Neural cell (in vitro differentiated cells): ENCODE measurements around the gene HS1BP3. TPM values are rescaled to one million over a fixed set of nuclear protein-coding genes. Genes with fewer than 3 reads are reported as not detected.
A peak's percentile ranks its signal among the peaks of the same experiment; 100 is the strongest.

ENCODE experiments used
- H2AFZ ChIP-seq: fragments of 200-600, 300-800 bp; sonication (generic), shearing (Covaris generic); 2 replicates; pipeline ENCODE4 v1.6.0; 2014; ENCODE audit warnings: low read depth, mild to moderate bottlenecking, antibody characterized with exemption, low read length, moderate library complexity
- H3F3A ChIP-seq: fragments of 200-600 bp; shearing (Covaris generic); 2 replicates; pipeline ENCODE4 v1.6.1; 2016; ENCODE audit warnings: mild to moderate bottlenecking, moderate library complexity, mixed read lengths, antibody characterized with exemption, low read length; ENCODE audit not compliant: insufficient read depth, poor library complexity, severe bottlenecking
- H3K27ac ChIP-seq: fragments of 200-600, 300-800 bp; sonication (generic), shearing (Covaris generic); 2 replicates; pipeline ENCODE4 v1.5.1; 2014; ENCODE audit warnings: mild to moderate bottlenecking, low read length, moderate library complexity
- H3K27me3 ChIP-seq: fragments of 300-800, 200-600 bp; sonication (generic), shearing (Covaris generic); 2 replicates; pipeline ENCODE4 v1.6.0; 2014; ENCODE audit warnings: mild to moderate bottlenecking, low read depth, low read length, moderate library complexity; ENCODE audit not compliant: insufficient read depth
- H3K36me3 ChIP-seq: fragments of 300-800, 200-600 bp; sonication (generic), shearing (Covaris generic); 2 replicates; pipeline ENCODE4 v1.5.1; 2014; ENCODE audit warnings: mild to moderate bottlenecking, antibody characterized with exemption, low read length, moderate library complexity; ENCODE audit not compliant: insufficient read depth
- H3K4me2 ChIP-seq: fragments of 300-800, 200-600 bp; sonication (generic), shearing (Covaris generic); 2 replicates; pipeline ENCODE4 v1.6.0; 2014; ENCODE audit warnings: mild to moderate bottlenecking, low read length
- H3K4me3 ChIP-seq: fragments of 300-800, 200-600 bp; sonication (generic), shearing (Covaris generic); 2 replicates; pipeline ENCODE4 v1.5.1; 2014; ENCODE audit warnings: mild to moderate bottlenecking, low read length, moderate library complexity
- H3K79me2 ChIP-seq: fragments of 200-600 bp; shearing (Covaris generic); replicated peaks from 2 replicates; pipeline ENCODE4 v1.6.0; 2014; ENCODE audit warnings: mild to moderate bottlenecking, low read length, moderate library complexity; ENCODE audit not compliant: insufficient read depth
- H3K9ac ChIP-seq: fragments of 300-800, 200-600 bp; sonication (generic), shearing (Covaris generic); 2 replicates; pipeline ENCODE4 v1.6.1; 2016; ENCODE audit warnings: mild to moderate bottlenecking, low read length, mixed read lengths
- H3K9me2 ChIP-seq: fragments of 200-600 bp; shearing (Covaris generic); 2 replicates; pipeline ENCODE4 v1.6.1; 2016; ENCODE audit warnings: mild to moderate bottlenecking, low read length, mixed read lengths; ENCODE audit not compliant: insufficient read depth
- H3K9me3 ChIP-seq: fragments of 200-600, 300-800 bp; sonication (generic), shearing (Covaris generic); 2 replicates; pipeline ENCODE4 v1.6.1; 2016; ENCODE audit warnings: mild to moderate bottlenecking, mixed run types, low read length, moderate library complexity, mixed read lengths
- H4K20me1 ChIP-seq: fragments of 200-600 bp; shearing (Covaris generic); 2 replicates; pipeline ENCODE4 v1.6.1; 2016; ENCODE audit warnings: mild to moderate bottlenecking, mixed run types; ENCODE audit not compliant: insufficient read depth
- EP300 ChIP-seq: fragments of 450-650 bp; conservative IDR thresholded peaks from 2 replicates; pipeline ENCODE4 v1.6.1; 2014; ENCODE audit warnings: antibody characterized with exemption, mild to moderate bottlenecking, moderate library complexity; ENCODE audit not compliant: poor library complexity, severe bottlenecking
- EZH2 ChIP-seq: fragments of 200-600, 300-800 bp; shearing (Covaris generic), sonication (generic); IDR thresholded peaks from 2 replicates; pipeline ENCODE4 v1.6.1; 2014; ENCODE audit warnings: antibody characterized with exemption, low read length, borderline replicate concordance, mild to moderate bottlenecking; ENCODE audit not compliant: insufficient read depth, poor library complexity, severe bottlenecking
- MXI1 ChIP-seq: fragments of 450-650 bp; conservative IDR thresholded peaks from 2 replicates; pipeline ENCODE4 v1.6.1; 2014; ENCODE audit warnings: antibody characterized with exemption, mild to moderate bottlenecking; ENCODE audit not compliant: poor library complexity, severe bottlenecking
- POLR2AphosphoS5 ChIP-seq: IDR thresholded peaks from 2 replicates; pipeline ENCODE4 v1.6.1; 2012
- RAD21 ChIP-seq: fragments of 450-650 bp; conservative IDR thresholded peaks from 2 replicates; pipeline ENCODE4 v1.6.1; 2014; ENCODE audit warnings: antibody characterized with exemption, mild to moderate bottlenecking, moderate library complexity
- REST ChIP-seq: IDR thresholded peaks from 2 replicates; pipeline ENCODE4 v1.6.1; 2012; ENCODE audit warnings: borderline replicate concordance
- SMC3 ChIP-seq: fragments of 450-650 bp; conservative IDR thresholded peaks from 2 replicates; pipeline ENCODE4 v1.6.1; 2014; ENCODE audit warnings: antibody characterized with exemption, mild to moderate bottlenecking, moderate library complexity; ENCODE audit not compliant: poor library complexity
- TAF1 ChIP-seq: IDR thresholded peaks from 2 replicates; pipeline ENCODE4 v1.6.1; 2012; ENCODE audit warnings: low read depth
- polyA plus RNA-seq: library from polyadenylated mRNA; depleted of rRNA; stranded (reverse); fragments of >200 nt; gene quantifications from 2 replicates; pipeline ENCODE4 v1.2.3, GENCODE V29; 2014
- TF ChIP-seq, protein P1 (sequence below): fragments of 450-650 bp; IDR thresholded peaks from 2 replicates; pipeline ENCODE4 v1.5.1; 2014; ENCODE audit warnings: antibody characterized with exemption, mild to moderate bottlenecking, moderate library complexity; ENCODE audit not compliant: poor library complexity, severe bottlenecking

The HS1BP3 gene
- polyA plus RNA-seq, 1 donor from 2014 or later, result 8.9 TPM

DNA sequence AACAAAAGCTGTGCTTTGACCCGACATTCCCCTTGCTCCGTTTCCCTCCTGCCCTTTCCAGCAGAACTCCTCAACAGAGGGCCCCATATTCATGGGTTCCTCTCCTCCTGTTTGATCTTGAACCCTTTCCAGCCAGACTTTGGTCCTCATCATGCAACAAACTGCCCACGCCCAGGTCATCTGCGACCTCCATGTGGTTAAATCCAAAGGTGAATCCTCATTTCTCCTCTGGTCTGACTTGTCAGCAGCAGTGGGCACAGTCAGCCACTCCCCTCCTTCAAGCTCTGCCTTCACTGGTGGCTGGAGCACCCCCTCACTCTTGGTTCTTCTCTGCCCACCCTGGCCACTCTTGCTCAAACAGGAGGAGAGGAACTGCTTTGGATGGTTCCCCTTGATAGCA is 2.7 kb downstream of the HS1BP3 start:
- H4K20me1 ChIP-seq, result no peaks in the 10 kb centered on the region
- no peak for TF ChIP-seq EP300
- TF ChIP-seq EZH2, result no peak
- no peak for TF ChIP-seq SMC3
- no peak for TF ChIP-seq REST
- TF ChIP-seq, protein P1, sequence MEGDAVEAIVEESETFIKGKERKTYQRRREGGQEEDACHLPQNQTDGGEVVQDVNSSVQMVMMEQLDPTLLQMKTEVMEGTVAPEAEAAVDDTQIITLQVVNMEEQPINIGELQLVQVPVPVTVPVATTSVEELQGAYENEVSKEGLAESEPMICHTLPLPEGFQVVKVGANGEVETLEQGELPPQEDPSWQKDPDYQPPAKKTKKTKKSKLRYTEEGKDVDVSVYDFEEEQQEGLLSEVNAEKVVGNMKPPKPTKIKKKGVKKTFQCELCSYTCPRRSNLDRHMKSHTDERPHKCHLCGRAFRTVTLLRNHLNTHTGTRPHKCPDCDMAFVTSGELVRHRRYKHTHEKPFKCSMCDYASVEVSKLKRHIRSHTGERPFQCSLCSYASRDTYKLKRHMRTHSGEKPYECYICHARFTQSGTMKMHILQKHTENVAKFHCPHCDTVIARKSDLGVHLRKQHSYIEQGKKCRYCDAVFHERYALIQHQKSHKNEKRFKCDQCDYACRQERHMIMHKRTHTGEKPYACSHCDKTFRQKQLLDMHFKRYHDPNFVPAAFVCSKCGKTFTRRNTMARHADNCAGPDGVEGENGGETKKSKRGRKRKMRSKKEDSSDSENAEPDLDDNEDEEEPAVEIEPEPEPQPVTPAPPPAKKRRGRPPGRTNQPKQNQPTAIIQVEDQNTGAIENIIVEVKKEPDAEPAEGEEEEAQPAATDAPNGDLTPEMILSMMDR, result no peak
- TF ChIP-seq MXI1, result no peak
- no peak for TF ChIP-seq TAF1
- no peak for TF ChIP-seq POLR2AphosphoS5
- TF ChIP-seq RAD21, result no peak
- no peak overlapping the region for H3K9ac ChIP-seq
- H3K27me3 ChIP-seq, result no peaks in the 10 kb centered on the region
- H2AFZ ChIP-seq, result no peak overlapping the region
- no peaks in the 10 kb centered on the region for H3K9me3 ChIP-seq
- H3K36me3 ChIP-seq, result no peaks in the 10 kb centered on the region
- no peak overlapping the region for H3K27ac ChIP-seq
- no peaks in the 10 kb centered on the region for H3K9me2 ChIP-seq
- no peaks in the 10 kb centered on the region for H3F3A ChIP-seq
- no peak overlapping the region for H3K4me2 ChIP-seq
- H3K79me2 ChIP-seq, result no peaks in the 10 kb centered on the region
- peak overlapping the region; percentile 16 for H3K4me3 ChIP-seq

- Histone ChIP-seq H3K9ac (no peak overlapping the region), H3K27me3 (no peaks in the 10 kb centered on the region), H3K36me3 (no peaks in the 10 kb centered on the region), H3K79me2 (no peaks in the 10 kb centered on the region), H3K27ac (no peak overlapping the region), H3K9me2 (no peaks in the 10 kb centered on the region), H2AFZ (no peak overlapping the region), H4K20me1 (no peaks in the 10 kb centered on the region), H3K4me2 (no peak overlapping the region), H3K9me3 (no peaks in the 10 kb centered on the region), H3F3A (no peaks in the 10 kb centered on the region), H3K4me3 (no peak overlapping the region)
- no peak for TF ChIP-seq POLR2AphosphoS5
- no peak for TF ChIP-seq REST
- TF ChIP-seq MXI1, result no peak
- TF ChIP-seq, protein P1, result no peak
- TF ChIP-seq TAF1, result no peak
- no peak for TF ChIP-seq RAD21
These were observed 3.2 kb downstream of the HS1BP3 start for GRCh38 chr2:20647738-20648137.
